Measurements from ENCODE around the gene VPS13C. TPM values are rescaled to one million over a fixed set of nuclear protein-coding genes. Genes with fewer than 3 reads are reported as not detected.

VPS13C gene
- total RNA-seq, 1 experiment from 2014 or later, result 18.6 TPM

DNA sequence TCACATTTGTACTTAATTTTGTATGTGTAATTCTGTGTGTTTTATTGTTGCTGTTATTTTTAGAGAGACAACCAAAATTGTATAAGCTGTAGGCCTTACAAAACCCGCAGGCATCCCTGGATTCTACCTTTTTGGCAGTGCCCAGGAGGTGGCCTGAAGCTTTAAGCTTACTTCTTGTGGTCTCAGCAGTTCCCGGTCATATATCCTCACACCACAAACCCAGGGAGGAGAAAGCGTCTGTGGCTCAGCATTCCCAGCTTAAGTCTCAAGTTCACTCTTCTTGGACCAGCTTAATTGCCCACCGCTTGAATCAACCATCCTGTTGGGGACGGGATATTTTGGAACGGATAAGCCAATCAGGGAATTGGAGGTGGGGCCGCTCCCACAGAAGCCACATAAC is 43.2 kb upstream of the VPS13C start:
- H3K9ac ChIP-seq (ENCODE audit: low read length), result no peak overlapping the region
- H3K4me1 ChIP-seq (ENCODE audit: control insufficient read depth in 1 of 2, insufficient read depth in 2 of 2, low read length in 2 of 2), result no peaks in the 10 kb centered on the region
- BruUV-seq (replicated peaks), result no TSS peak
- DNase-seq (ENCODE audit: low read depth, low spot score), result no peak
- CTCF ChIA-PET, result interaction anchor here (1.0 to 1.9 kb wide), 2 partner anchors 22 to 32 kb away, joined by 3 to 7 read pairs; no protein-coding TSS in a partner anchor
- RAD21 ChIA-PET (ENCODE audit: low non-redundant PET in 1 of 2, low total read pairs in 2 of 2, uncharacterized antibody in 2 of 2, unreplicated experiment in 2 of 2), result no interaction called here
- no peaks in the 10 kb centered on the region for H3K79me2 ChIP-seq (ENCODE audit: insufficient read depth, low read length)
- no peak overlapping the region for H3K27ac ChIP-seq (ENCODE audit: low read depth, low read length)
- H3K36me3 ChIP-seq (ENCODE audit: control insufficient read depth in 1 of 2, insufficient read depth in 2 of 2, low read length in 2 of 2), result no peaks in the 10 kb centered on the region
- H3K9me3 ChIP-seq (ENCODE audit: control insufficient read depth in 1 of 2, insufficient read depth in 1 of 2, low read depth in 1 of 2, low read length in 2 of 2), result no peaks in the 10 kb centered on the region
- H2AFZ ChIP-seq (ENCODE audit: low read depth, low read length, poor library complexity, severe bottlenecking), result no peak overlapping the region
- POLR2A ChIA-PET, result no interaction called here
- H3K9me2 ChIP-seq (ENCODE audit: insufficient read depth), result no peaks in the 10 kb centered on the region
- no peak overlapping the region for H3K4me2 ChIP-seq (ENCODE audit: low read length)
- intact Hi-C loops (cut with micrococcal nuclease), result no loop called here
- no peak for ATAC-seq
- no peak overlapping the region for H3K4me3 ChIP-seq (replicated peaks in 1 of 2; ENCODE audit: low read depth in 1 of 2, low read length in 2 of 2)
- TF ChIP-seq POLR2A (IDR thresholded peaks at IDR 0.05; ENCODE audit: borderline replicate concordance, extremely low read depth, insufficient read depth, insufficient read length) (no peak), SRF (IDR thresholded peaks at IDR 0.05; ENCODE audit: low read depth) (no peak), FOSL1 (IDR thresholded peaks at IDR 0.05; ENCODE audit: low read depth) (no peak), EZH2 (IDR thresholded peaks at IDR 0.05) (no peak), SIN3A (IDR thresholded peaks at IDR 0.05; ENCODE audit: low read depth) (no peak), RAD21 (IDR thresholded peaks at IDR 0.05; ENCODE audit: low read depth) (no peak), EZH2phosphoT487 (IDR thresholded peaks at IDR 0.05; ENCODE audit: borderline replicate concordance) (no peak), SP1 (IDR thresholded peaks at IDR 0.05; ENCODE audit: low read depth) (no peak), CBX3 (IDR thresholded peaks at IDR 0.05; ENCODE audit: low read depth) (no peak), CEBPB (IDR thresholded peaks at IDR 0.05; ENCODE audit: low read depth) (no peak), ELF1 (IDR thresholded peaks at IDR 0.05; ENCODE audit: borderline replicate concordance, low read depth) (no peak), POLR2AphosphoS5 (IDR thresholded peaks at IDR 0.05; ENCODE audit: low read depth, low read length) (no peak), EGR1 (IDR thresholded peaks at IDR 0.05; ENCODE audit: low read depth) (no peak), MAX (IDR thresholded peaks at IDR 0.05) (no peak), TCF7L2 (IDR thresholded peaks at IDR 0.05; ENCODE audit: borderline replicate concordance, extremely low read depth, insufficient read depth, insufficient read length) (no peak)
- TF ChIP-seq, protein P1, sequence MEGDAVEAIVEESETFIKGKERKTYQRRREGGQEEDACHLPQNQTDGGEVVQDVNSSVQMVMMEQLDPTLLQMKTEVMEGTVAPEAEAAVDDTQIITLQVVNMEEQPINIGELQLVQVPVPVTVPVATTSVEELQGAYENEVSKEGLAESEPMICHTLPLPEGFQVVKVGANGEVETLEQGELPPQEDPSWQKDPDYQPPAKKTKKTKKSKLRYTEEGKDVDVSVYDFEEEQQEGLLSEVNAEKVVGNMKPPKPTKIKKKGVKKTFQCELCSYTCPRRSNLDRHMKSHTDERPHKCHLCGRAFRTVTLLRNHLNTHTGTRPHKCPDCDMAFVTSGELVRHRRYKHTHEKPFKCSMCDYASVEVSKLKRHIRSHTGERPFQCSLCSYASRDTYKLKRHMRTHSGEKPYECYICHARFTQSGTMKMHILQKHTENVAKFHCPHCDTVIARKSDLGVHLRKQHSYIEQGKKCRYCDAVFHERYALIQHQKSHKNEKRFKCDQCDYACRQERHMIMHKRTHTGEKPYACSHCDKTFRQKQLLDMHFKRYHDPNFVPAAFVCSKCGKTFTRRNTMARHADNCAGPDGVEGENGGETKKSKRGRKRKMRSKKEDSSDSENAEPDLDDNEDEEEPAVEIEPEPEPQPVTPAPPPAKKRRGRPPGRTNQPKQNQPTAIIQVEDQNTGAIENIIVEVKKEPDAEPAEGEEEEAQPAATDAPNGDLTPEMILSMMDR (IDR thresholded peaks at IDR 0.05 in 2 of 3, conservative IDR thresholded peaks at IDR 0.05 in 1 of 3; ENCODE audit: borderline replicate concordance in 1 of 3, insufficient read depth in 1 of 3, low read depth in 2 of 3, low read length in 2 of 3), result no peak
- H4K20me1 ChIP-seq (ENCODE audit: insufficient read depth), result no peaks in the 10 kb centered on the region
- H3K27me3 ChIP-seq (ENCODE audit: insufficient read depth, low read length), result no peaks in the 10 kb centered on the region
